ENCODE measurements around the gene MARK1. TPM values are rescaled to one million over a fixed set of nuclear protein-coding genes. Genes with fewer than 3 reads are reported as not detected.

MARK1 gene
- total RNA-seq, 1 experiment from 2014 or later, result 0.40 TPM

GRCh38 chr1:220655509-220655908 is 127.6 kb downstream of the MARK1 start:
- no peak for ATAC-seq
- CTCF ChIA-PET, result no interaction called here

GRCh38 chr1:220655961-220656740 is 128.2 kb downstream of the MARK1 start:
- H3K36me3 ChIP-seq (ENCODE audit: low read depth, low read length), result no peaks in the 10 kb centered on the region
- ChIA-PET CTCF (no interaction called here), POLR2A (ENCODE audit: unreplicated experiment) (no interaction called here)
- ATAC-seq, result no peak
- H3K9me3 ChIP-seq (ENCODE audit: low read length), result no peaks in the 10 kb centered on the region
- H3K9ac ChIP-seq (ENCODE audit: low read length), result no peak overlapping the region
- no peak overlapping the region for H3K4me2 ChIP-seq (ENCODE audit: low read length)
- no peaks in the 10 kb centered on the region for H3F3A ChIP-seq (ENCODE audit: low read length, unreplicated experiment)
- H3K4me1 ChIP-seq (ENCODE audit: insufficient read depth, low read length), result no peaks in the 10 kb centered on the region
- no peaks in the 10 kb centered on the region for H3K79me2 ChIP-seq (ENCODE audit: low read length)
- TF ChIP-seq EZH2 (IDR thresholded peaks at IDR 0.05; ENCODE audit: low read length, unreplicated experiment), result no peak
- TF ChIP-seq, protein P1, sequence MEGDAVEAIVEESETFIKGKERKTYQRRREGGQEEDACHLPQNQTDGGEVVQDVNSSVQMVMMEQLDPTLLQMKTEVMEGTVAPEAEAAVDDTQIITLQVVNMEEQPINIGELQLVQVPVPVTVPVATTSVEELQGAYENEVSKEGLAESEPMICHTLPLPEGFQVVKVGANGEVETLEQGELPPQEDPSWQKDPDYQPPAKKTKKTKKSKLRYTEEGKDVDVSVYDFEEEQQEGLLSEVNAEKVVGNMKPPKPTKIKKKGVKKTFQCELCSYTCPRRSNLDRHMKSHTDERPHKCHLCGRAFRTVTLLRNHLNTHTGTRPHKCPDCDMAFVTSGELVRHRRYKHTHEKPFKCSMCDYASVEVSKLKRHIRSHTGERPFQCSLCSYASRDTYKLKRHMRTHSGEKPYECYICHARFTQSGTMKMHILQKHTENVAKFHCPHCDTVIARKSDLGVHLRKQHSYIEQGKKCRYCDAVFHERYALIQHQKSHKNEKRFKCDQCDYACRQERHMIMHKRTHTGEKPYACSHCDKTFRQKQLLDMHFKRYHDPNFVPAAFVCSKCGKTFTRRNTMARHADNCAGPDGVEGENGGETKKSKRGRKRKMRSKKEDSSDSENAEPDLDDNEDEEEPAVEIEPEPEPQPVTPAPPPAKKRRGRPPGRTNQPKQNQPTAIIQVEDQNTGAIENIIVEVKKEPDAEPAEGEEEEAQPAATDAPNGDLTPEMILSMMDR (conservative IDR thresholded peaks at IDR 0.05; ENCODE audit: low read depth, low read length), result no peak
- no peak for TF ChIP-seq EZH2phosphoT487 (IDR thresholded peaks at IDR 0.05; ENCODE audit: borderline replicate concordance, low read length)
- no peak overlapping the region for H2AFZ ChIP-seq (ENCODE audit: low read length)
- H4K20me1 ChIP-seq (ENCODE audit: low read length), result no peaks in the 10 kb centered on the region
- H3K27ac ChIP-seq (ENCODE audit: low read length), result no peak overlapping the region
- peaks cover 81% of the 10 kb centered on the region for H3K27me3 ChIP-seq (ENCODE audit: low read length)
- no peak overlapping the region for H3K4me3 ChIP-seq (ENCODE audit: low read length)
- no peaks in the 10 kb centered on the region for H3K9me2 ChIP-seq (replicated peaks; ENCODE audit: low read length)
- DNase-seq, result no peak
- intact Hi-C loops (cut with micrococcal nuclease), result no loop called here
- no TSS peak for BruUV-seq (replicated peaks)

More at GRCh38 chr1:220655509-220655908, 127.6 kb downstream of the MARK1 start:
- no peak for DNase-seq
- Histone ChIP-seq H3K9me3 (ENCODE audit: low read length) (no peaks in the 10 kb centered on the region), H3K4me1 (ENCODE audit: insufficient read depth, low read length) (no peaks in the 10 kb centered on the region), H2AFZ (ENCODE audit: low read length) (no peak overlapping the region), H3K9me2 (replicated peaks; ENCODE audit: low read length) (no peaks in the 10 kb centered on the region), H3K9ac (ENCODE audit: low read length) (no peak overlapping the region), H4K20me1 (ENCODE audit: low read length) (no peaks in the 10 kb centered on the region), H3K27ac (ENCODE audit: low read length) (no peak overlapping the region), H3K79me2 (ENCODE audit: low read length) (no peaks in the 10 kb centered on the region), H3K4me3 (ENCODE audit: low read length) (no peak overlapping the region), H3K36me3 (ENCODE audit: low read depth, low read length) (no peaks in the 10 kb centered on the region), H3K4me2 (ENCODE audit: low read length) (no peak overlapping the region), H3F3A (ENCODE audit: low read length, unreplicated experiment) (no peaks in the 10 kb centered on the region), H3K27me3 (ENCODE audit: low read length) (peaks cover 75% of the 10 kb centered on the region)
- TF ChIP-seq EZH2 (IDR thresholded peaks at IDR 0.05; ENCODE audit: low read length, unreplicated experiment) (no peak), EZH2phosphoT487 (IDR thresholded peaks at IDR 0.05; ENCODE audit: borderline replicate concordance, low read length) (no peak)
- POLR2A ChIA-PET (ENCODE audit: unreplicated experiment), result no interaction called here
- BruUV-seq (replicated peaks), result no TSS peak
- intact Hi-C loops (cut with micrococcal nuclease), result no loop called here

- no peak for TF ChIP-seq EZH2 (IDR thresholded peaks at IDR 0.05; ENCODE audit: low read length, unreplicated experiment)
- Histone ChIP-seq H2AFZ (ENCODE audit: low read length) (no peak overlapping the region), H3K36me3 (ENCODE audit: low read depth, low read length) (no peaks in the 10 kb centered on the region), H3K4me3 (ENCODE audit: low read length) (no peak overlapping the region), H3K4me2 (ENCODE audit: low read length) (no peak overlapping the region), H3K27me3 (ENCODE audit: low read length) (peaks cover 50% of the 10 kb centered on the region), H3K9ac (ENCODE audit: low read length) (no peak overlapping the region), H3K79me2 (ENCODE audit: low read length) (no peaks in the 10 kb centered on the region), H3K9me2 (replicated peaks; ENCODE audit: low read length) (no peaks in the 10 kb centered on the region), H3K27ac (ENCODE audit: low read length) (no peak overlapping the region), H3K4me1 (ENCODE audit: insufficient read depth, low read length) (no peaks in the 10 kb centered on the region), H3K9me3 (ENCODE audit: low read length) (no peaks in the 10 kb centered on the region), H3F3A (ENCODE audit: low read length, unreplicated experiment) (no peaks in the 10 kb centered on the region), H4K20me1 (ENCODE audit: low read length) (no peaks in the 10 kb centered on the region)
- ChIA-PET POLR2A (ENCODE audit: unreplicated experiment) (no interaction called here), CTCF (no interaction called here)
- ATAC-seq (no peak), DNase-seq (no peak)
- intact Hi-C loops (cut with micrococcal nuclease), result no loop called here
- no TSS peak for BruUV-seq (replicated peaks)
Observed at GRCh38 chr1:220666349-220666748, 138.4 kb downstream of the MARK1 start.
